HG03354 (cell line): ENCODE data around the gene SETBP1.

Source experiments
- ATAC-seq: cut with Tn5 transposase; IDR thresholded peaks from one replicate; pipeline ENCODE4 v1.9.1; 2021; ENCODE audit warnings: mild to moderate bottlenecking; ENCODE audit not compliant: unreplicated experiment, poor library complexity, severe bottlenecking

The SETBP1 gene

GRCh38 chr18:44680273-44681075 lies at the start of gene SETBP1:
Gene SETBP1 (plus strand): TSS chr18:44680888. CDS start chr18:44701347, 20,459 bp downstream.
- ATAC-seq: no peak

GRCh38 chr18:44632469-44633145 lies 48.1 kb upstream of the SETBP1 start:
- no peak for ATAC-seq

GRCh38 chr18:44635546-44635945 lies 45.1 kb upstream of the SETBP1 start:
- no peak for ATAC-seq

GRCh38 chr18:44636241-44636640 lies 44.4 kb upstream of the SETBP1 start:
- ATAC-seq: peak; percentile 72

- ATAC-seq: no peak
Observed at GRCh38 chr18:44637210-44638033, 43.3 kb upstream of the SETBP1 start.

GRCh38 chr18:44638034-44638540 lies 42.6 kb upstream of the SETBP1 start:
- ATAC-seq: no peak

- no peak for ATAC-seq
Observed at GRCh38 chr18:44638811-44639210, 41.9 kb upstream of the SETBP1 start.

- ATAC-seq: no peak
Observed at GRCh38 chr18:44643004-44643403, 37.7 kb upstream of the SETBP1 start.

- ATAC-seq: no peak
Observed at GRCh38 chr18:44651478-44651877, 29.2 kb upstream of the SETBP1 start.

- no peak for ATAC-seq
Observed at GRCh38 chr18:44651918-44652572, 28.6 kb upstream of the SETBP1 start.

- no peak for ATAC-seq
Observed at GRCh38 chr18:44652722-44653121, 28.0 kb upstream of the SETBP1 start.

- ATAC-seq: no peak
Observed at GRCh38 chr18:44654573-44654972, 26.1 kb upstream of the SETBP1 start.

- no peak for ATAC-seq
Observed at GRCh38 chr18:44655435-44655834, 25.3 kb upstream of the SETBP1 start.

GRCh38 chr18:44659771-44660170 lies 20.9 kb upstream of the SETBP1 start:
- no peak for ATAC-seq

- ATAC-seq: no peak
Observed at GRCh38 chr18:44668270-44668975, 12.3 kb upstream of the SETBP1 start.

GRCh38 chr18:44671914-44672313 lies 8.8 kb upstream of the SETBP1 start:
- no peak for ATAC-seq

GRCh38 chr18:44672506-44672905 lies 8.2 kb upstream of the SETBP1 start:
- no peak for ATAC-seq

- no peak for ATAC-seq
Observed at GRCh38 chr18:44673256-44673880, 7.3 kb upstream of the SETBP1 start.

GRCh38 chr18:44677933-44678332 lies 2.8 kb upstream of the SETBP1 start:
- no peak for ATAC-seq
